Glutamatergic neuron (in vitro differentiated cells): Measurements from ENCODE around the gene ZC3H11A. TPM values are rescaled to one million over a fixed set of nuclear protein-coding genes. Genes with fewer than 3 reads are reported as not detected.
A peak's percentile ranks its signal among the peaks of the same experiment; 100 is the strongest.
"Not testable (repeated sequence)": the region's sequence is repeated elsewhere in the genome, so short reads cannot be mapped to it uniquely, and the experiment has no call there.

Source experiments
- DNase-seq: peaks from one replicate; pipeline ENCODE4 v3.0.0; 2022
- H3K27ac Mint-ChIP-seq: one replicate; pipeline ENCODE4 v1.8.0; 2020; ENCODE audit warnings: mild to moderate bottlenecking, mixed read lengths, inconsistent platforms; ENCODE audit not compliant: unreplicated experiment
- H3K27me3 Mint-ChIP-seq: one replicate; pipeline ENCODE4 v1.8.0; 2020; ENCODE audit warnings: mild to moderate bottlenecking, moderate library complexity, mixed read lengths, inconsistent platforms; ENCODE audit not compliant: unreplicated experiment
- H3K36me3 Mint-ChIP-seq: one replicate; pipeline ENCODE4 v1.8.0; 2020; ENCODE audit warnings: mild to moderate bottlenecking, mixed read lengths, inconsistent platforms; ENCODE audit not compliant: unreplicated experiment
- H3K4me1 Mint-ChIP-seq: one replicate; pipeline ENCODE4 v1.8.0; 2020; ENCODE audit warnings: mild to moderate bottlenecking, low read depth, mixed read lengths, inconsistent platforms; ENCODE audit not compliant: unreplicated experiment
- H3K4me3 Mint-ChIP-seq: one replicate; pipeline ENCODE4 v1.8.0; 2020; ENCODE audit warnings: mild to moderate bottlenecking, mixed read lengths, inconsistent platforms; ENCODE audit not compliant: unreplicated experiment
- H3K9me3 Mint-ChIP-seq: one replicate; pipeline ENCODE4 v1.8.0; 2020; ENCODE audit warnings: mild to moderate bottlenecking, moderate library complexity, mixed read lengths, inconsistent platforms; ENCODE audit not compliant: unreplicated experiment
- CTCF ChIP-seq: fragments of 200-600 bp; sonication (generic); IDR thresholded peaks from one replicate; pipeline ENCODE4 v1.5.0; 2021; ENCODE audit not compliant: partially characterized antibody, unreplicated experiment
- long read RNA-seq: library from polyadenylated mRNA; unstranded; transcript quantifications from one replicate; pipeline ENCODE4 v2.0.0, GENCODE V29; 2020; ENCODE audit not compliant: unreplicated experiment
- total RNA-seq: library from RNA; stranded (reverse); fragmentation: NEBNext Ultra II Directional; extraction: Animal tissue kit (Norgen Biotek cat#: 25700); gene quantifications from one replicate; pipeline ENCODE4 v1.2.1, GENCODE V29; 2021; ENCODE audit not compliant: unreplicated experiment

Gene ZC3H11A
- total RNA-seq: 63.4 TPM
- long read RNA-seq, partial matches to known transcripts: 0 of 4 reads
- long read RNA-seq, other reads (novel, unspliced or antisense): 4 of 4 reads

- no peak for TF ChIP-seq CTCF
- DNase-seq: peak; percentile 98
- Mint-ChIP-seq H3K27me3 (peaks cover 7% of the 10 kb centered on the region), H3K9me3 (peaks cover 8% of the 10 kb centered on the region), H3K27ac (peak within 1 kb of the TSS; percentile 99), H3K36me3 (peaks cover 10% of the 10 kb centered on the region), H3K4me1 (peaks cover 11% of the 10 kb centered on the region), H3K4me3 (peak within 1 kb of the TSS; percentile 99)
Observed at GRCh38 chr1:203795441-203796235, at the start of gene ZC3H11A, which contains the start of gene ZBED6. TSS of gene ZC3H11A (plus strand) at chr1:203795623. CDS start at chr1:203817071, 21,448 bp downstream. TSS of gene ZBED6 (plus strand) at chr1:203795623. CDS start at chr1:203797523, 1,900 bp downstream.

GRCh38 chr1:203746281-203746680, 49.1 kb upstream of the ZC3H11A start:
- no peak for TF ChIP-seq CTCF
- no peak overlapping the region for H3K4me3 Mint-ChIP-seq
- peaks cover 2% of the 10 kb centered on the region for H3K27me3 Mint-ChIP-seq

GRCh38 chr1:203751051-203751450, 44.4 kb upstream of the ZC3H11A start:
- Mint-ChIP-seq H3K27me3 (peaks cover 2% of the 10 kb centered on the region), H3K4me1 (peaks cover 2% of the 10 kb centered on the region), H3K27ac (no peak overlapping the region), H3K9me3 (no peaks in the 10 kb centered on the region), H3K4me3 (no peak overlapping the region), H3K36me3 (peaks cover 4% of the 10 kb centered on the region)
- no peak for TF ChIP-seq CTCF
- no peak for DNase-seq

More at GRCh38 chr1:203746281-203746680, 49.1 kb upstream of the ZC3H11A start:
- H3K27ac Mint-ChIP-seq: no peak overlapping the region
- DNase-seq: no peak
- no peaks in the 10 kb centered on the region for H3K9me3 Mint-ChIP-seq
- peaks cover 4% of the 10 kb centered on the region for H3K36me3 Mint-ChIP-seq
- peaks cover 16% of the 10 kb centered on the region for H3K4me1 Mint-ChIP-seq

GRCh38 chr1:203751618-203752361, 43.6 kb upstream of the ZC3H11A start:
- not testable (repeated sequence) for H3K4me3 Mint-ChIP-seq, H3K4me1 Mint-ChIP-seq, H3K27me3 Mint-ChIP-seq, DNase-seq, H3K9me3 Mint-ChIP-seq, H3K27ac Mint-ChIP-seq, H3K36me3 Mint-ChIP-seq

GRCh38 chr1:203754455-203754864, 41.0 kb upstream of the ZC3H11A start:
- DNase-seq: no peak
- H3K27me3 Mint-ChIP-seq: peaks cover 1% of the 10 kb centered on the region
- H3K4me1 Mint-ChIP-seq: peaks cover 2% of the 10 kb centered on the region
- no peak for TF ChIP-seq CTCF
- no peak overlapping the region for H3K4me3 Mint-ChIP-seq
- H3K9me3 Mint-ChIP-seq: no peaks in the 10 kb centered on the region
- H3K27ac Mint-ChIP-seq: no peak overlapping the region
- no peaks in the 10 kb centered on the region for H3K36me3 Mint-ChIP-seq
